SK-N-SH (cell line): ENCODE results near the gene SMCHD1. TPM values are rescaled to one million over a fixed set of nuclear protein-coding genes. Genes with fewer than 3 reads are reported as not detected.

ENCODE experiments used
- CTCF ChIA-PET: fragments of 300-600, 350-600 bp; formaldehyde crosslinking; extraction: SDS; loops from one replicate; lab custom pipeline; 2021; lab: Yijun Ruan, JAX
- POLR2A ChIA-PET: fragments of 350-600 bp; sonication (Branson Sonifier 250); formaldehyde crosslinking; extraction: SDS; loops from one replicate; lab custom pipeline; 2020; ENCODE audit warnings: antibody characterized with exemption, inconsistent platforms; lab: Yijun Ruan, JAX
- DNase-seq: peaks from one replicate; pipeline ENCODE4 v3.0.0; 2012
- H2AFZ ChIP-seq: fragments of 200-600 bp; sonication (generic); 2 replicates; pipeline ENCODE4 v1.8.1; 2016; ENCODE audit warnings: antibody characterized with exemption, mild to moderate bottlenecking, low read depth
- H3F3A ChIP-seq: fragments of 200-600 bp; sonication (generic); replicated peaks from 2 replicates; pipeline ENCODE3; 2016; ENCODE audit warnings: antibody characterized with exemption, mild to moderate bottlenecking; ENCODE audit not compliant: insufficient read depth
- H3K27ac ChIP-seq, 2 experiments: fragments of 200-500 bp in 1 of 2; fragments of 200-600 bp in 1 of 2; sonication (Bioruptor generic) in 1 of 2; sonication (generic), shearing (Covaris generic) in 1 of 2; 2 replicates each; pipeline versions ENCODE4 v1.5.1 to v1.6.1; 2014 to 2016; ENCODE audit warnings: low read depth in 2 of 2, inconsistent platforms in 1 of 2, low read length in 1 of 2, mild to moderate bottlenecking in 1 of 2, mixed read lengths in 1 of 2
- H3K27me3 ChIP-seq: fragments of 200-600 bp; sonication (generic), shearing (Covaris generic); 2 replicates; pipeline ENCODE4 v1.6.1; 2016; ENCODE audit warnings: mixed run types; ENCODE audit not compliant: insufficient read depth
- H3K36me3 ChIP-seq, 2 experiments: fragments of 200-500 bp in 1 of 2; fragments of 200-600 bp in 1 of 2; sonication (Bioruptor generic) in 1 of 2; sonication (generic) in 1 of 2; replicated peaks in 1 of 2; 2 replicates each; pipeline versions ENCODE3 to v1.5.1; 2014 to 2016; ENCODE audit warnings: low read length in 1 of 2, mild to moderate bottlenecking in 1 of 2; ENCODE audit not compliant: insufficient read depth in 2 of 2, control insufficient read depth in 1 of 2
- H3K4me1 ChIP-seq, 2 experiments: fragments of 200-500 bp in 1 of 2; fragments of 200-600 bp in 1 of 2; sonication (Bioruptor generic) in 1 of 2; sonication (generic), shearing (Covaris generic) in 1 of 2; 2 replicates each; pipeline versions ENCODE4 v1.5.1 to v1.6.1; 2014 to 2016; ENCODE audit warnings: low read depth in 1 of 2, low read length in 1 of 2, mixed run types in 1 of 2; ENCODE audit not compliant: insufficient read depth in 2 of 2, control insufficient read depth in 1 of 2
- H3K4me2 ChIP-seq: fragments of 200-600 bp; sonication (generic), shearing (Covaris generic); 2 replicates; pipeline ENCODE4 v1.6.1; 2017; ENCODE audit warnings: mixed run types
- H3K4me3 ChIP-seq, 2 experiments: fragments of 200-500 bp in 1 of 2; fragments of 200-600 bp in 1 of 2; sonication (Bioruptor generic) in 1 of 2; sonication (generic), shearing (Covaris generic) in 1 of 2; 2 replicates each; pipeline versions ENCODE4 v1.5.1 to v1.8.1; 2014 to 2016; ENCODE audit warnings: low read depth in 2 of 2, inconsistent platforms in 1 of 2, low read length in 1 of 2, mild to moderate bottlenecking in 1 of 2, mixed read lengths in 1 of 2, moderate library complexity in 1 of 2
- H3K79me2 ChIP-seq: fragments of 200-600 bp; sonication (generic); 2 replicates; pipeline ENCODE4 v1.8.1; 2017; ENCODE audit warnings: mild to moderate bottlenecking; ENCODE audit not compliant: insufficient read depth
- H3K9ac ChIP-seq: fragments of 200-600 bp; sonication (generic); 2 replicates; pipeline ENCODE4 v1.6.1; 2017; ENCODE audit warnings: mixed run types
- H3K9me2 ChIP-seq: fragments of 200-600 bp; sonication (generic); 2 replicates; pipeline ENCODE4 v1.6.1; 2017; ENCODE audit warnings: mixed run types
- H3K9me3 ChIP-seq: fragments of 200-600 bp; sonication (generic); 2 replicates; pipeline ENCODE4 v1.6.1; 2017; ENCODE audit warnings: mixed run types, mild to moderate bottlenecking, moderate library complexity
- H4K20me1 ChIP-seq: fragments of 200-600 bp; sonication (generic); 2 replicates; pipeline ENCODE4 v1.6.1; 2017; ENCODE audit warnings: mild to moderate bottlenecking, mixed run types; ENCODE audit not compliant: insufficient read depth
- CTCF ChIP-seq: fragments of 200-600 bp; sonication (generic); IDR thresholded peaks from 2 replicates; pipeline ENCODE4 v1.6.1; 2017; ENCODE audit warnings: antibody characterized with exemption, mild to moderate bottlenecking, moderate library complexity
- EP300 ChIP-seq, 2 experiments: IDR thresholded peaks; 2 replicates each; pipeline versions ENCODE4 v1.4.0 to v1.6.1; 2012; ENCODE audit warnings: borderline replicate concordance in 1 of 2, low read depth in 1 of 2, low read length in 1 of 2
- FOSL2 ChIP-seq: IDR thresholded peaks from 2 replicates; pipeline ENCODE4 v1.4.0; 2012; ENCODE audit warnings: low read depth, mild to moderate bottlenecking, moderate library complexity, borderline replicate concordance
- FOXM1 ChIP-seq: IDR thresholded peaks from 2 replicates; pipeline ENCODE4 v1.4.0; 2012; ENCODE audit warnings: low read depth, mild to moderate bottlenecking
- GABPA ChIP-seq: IDR thresholded peaks from 2 replicates; pipeline ENCODE4 v1.4.0; 2012; ENCODE audit warnings: low read depth, mild to moderate bottlenecking
- GATA2 ChIP-seq: sonication (generic); formaldehyde crosslinking; IDR thresholded peaks from 2 replicates; pipeline ENCODE4 v1.5.0; 2020; ENCODE audit warnings: mild to moderate bottlenecking, missing genetic modification reagents
- JUND ChIP-seq: IDR thresholded peaks from 2 replicates; pipeline ENCODE4 v1.4.0; 2012
- MEF2A ChIP-seq: IDR thresholded peaks from 2 replicates; pipeline ENCODE4 v1.4.0; 2012; ENCODE audit warnings: low read depth, borderline replicate concordance
- MXI1 ChIP-seq: IDR thresholded peaks from 2 replicates; pipeline ENCODE4 v1.6.1; 2012; ENCODE audit warnings: mild to moderate bottlenecking, low read depth, low read length, improper control_type of control experiment
- NFIC ChIP-seq: IDR thresholded peaks from 2 replicates; pipeline ENCODE4 v1.4.0; 2012; ENCODE audit warnings: borderline replicate concordance
- POLR2AphosphoS5 ChIP-seq: IDR thresholded peaks from 2 replicates; pipeline ENCODE4 v1.6.1; 2012; ENCODE audit warnings: low read depth, low read length
- RFX5 ChIP-seq: IDR thresholded peaks from 2 replicates; pipeline ENCODE4 v1.6.1; 2012; ENCODE audit warnings: mild to moderate bottlenecking, improper control_type of control experiment, low read length
- SMC3 ChIP-seq: IDR thresholded peaks from 2 replicates; pipeline ENCODE4 v1.6.1; 2012; ENCODE audit warnings: low read depth, low read length, improper control_type of control experiment
- TCF12 ChIP-seq: IDR thresholded peaks from 2 replicates; pipeline ENCODE4 v1.4.0; 2012
- TEAD4 ChIP-seq: IDR thresholded peaks from 2 replicates; pipeline ENCODE4 v1.4.0; 2012; ENCODE audit warnings: mild to moderate bottlenecking, borderline replicate concordance; ENCODE audit not compliant: insufficient read depth
- USF1 ChIP-seq: IDR thresholded peaks from 2 replicates; pipeline ENCODE4 v1.4.0; 2012; ENCODE audit warnings: low read depth, borderline replicate concordance
- USF2 ChIP-seq: fragments of 150-350 bp; IDR thresholded peaks from 2 replicates; pipeline ENCODE4 v1.6.1; 2017; ENCODE audit warnings: antibody characterized with exemption, low read length, low read depth, borderline replicate concordance
- YY1 ChIP-seq: IDR thresholded peaks from 2 replicates; pipeline ENCODE4 v1.4.0; 2012; ENCODE audit warnings: low read depth, mild to moderate bottlenecking
- ZBTB33 ChIP-seq: IDR thresholded peaks from 2 replicates; pipeline ENCODE4 v1.4.0; 2012; ENCODE audit warnings: low read depth, borderline replicate concordance
- WGBS: methylation state at CpG from one replicate; pipeline ENCODE4 v1.1.6; 2017; ENCODE audit warnings: low lambda C conversion rate; 5-methylcytosine and 5-hydroxymethylcytosine counted together
- polyA plus RNA-seq, 3 experiments: library from polyadenylated mRNA; depleted of rRNA; stranded (reverse); fragments of >200 nt; gene quantifications; 2 replicates each; pipeline ENCODE4 v1.2.3, GENCODE V29; 2012

SMCHD1 gene
- polyA plus RNA-seq, 1 of the 3 experiments (the other 2 are of a cell fraction) = 8.9 TPM

GRCh38 chr18:2692508-2692907 lies 37.0 kb downstream of the SMCHD1 start:
- Histone ChIP-seq H3K9me2 (no peaks in the 10 kb centered on the region), H3F3A (no peaks in the 10 kb centered on the region), H3K4me1 (no peaks in the 10 kb centered on the region), H3K9ac (no peak overlapping the region), H3K4me2 (no peak overlapping the region), H3K79me2 (peaks cover 38% of the 10 kb centered on the region; the same call in 1 of the 2 replicates), H3K27me3 (no peaks in the 10 kb centered on the region), H3K27ac (no peak overlapping the region), H4K20me1 (no peaks in the 10 kb centered on the region), H3K36me3 (peaks cover 61 to 78% of the 10 kb centered on the region in 2 experiments), H3K9me3 (no peaks in the 10 kb centered on the region), H3K4me3 (no peak overlapping the region), H2AFZ (no peak overlapping the region)
- TF ChIP-seq MEF2A (no peak), JUND (no peak), YY1 (no peak), CTCF (no peak), FOSL2 (no peak), TCF12 (no peak), MXI1 (no peak), POLR2AphosphoS5 (no peak), GABPA (no peak), TEAD4 (no peak), NFIC (no peak), GATA2 (CRISPR knock-in tag) (no peak), ZBTB33 (no peak), USF1 (no peak), FOXM1 (no peak), SMC3 (no peak), EP300 (IDR thresholded peaks at IDR 0.05; ENCODE audit: borderline replicate concordance in 1 of 2, low read depth in 1 of 2, low read length in 1 of 2) (no peak), USF2 (no peak), RFX5 (no peak)
- WGBS = 88% methylated on average over 3 of the region's 3 CpGs
- DNase-seq = no peak
- CTCF ChIA-PET = no interaction called here
- POLR2A ChIA-PET = no interaction called here
